Measurements from ENCODE around the gene NBAS.
"Not testable (repeated sequence)": the region's sequence is repeated elsewhere in the genome, so short reads cannot be mapped to it uniquely, and the experiment has no call there.

Gene NBAS

GRCh38 chr2:15334644-15335326 lies 226.3 kb downstream of the NBAS start:
- no peaks in the 10 kb centered on the region for H3K27me3 ChIP-seq (ENCODE audit: low read depth, low read length)
- H3K9ac ChIP-seq (ENCODE audit: low read length): no peak overlapping the region
- H3K36me3 ChIP-seq (replicated peaks; ENCODE audit: low read depth, low read length): no peaks in the 10 kb centered on the region
- H3K79me2 ChIP-seq (ENCODE audit: low read length): no peaks in the 10 kb centered on the region
- H3K4me3 ChIP-seq (ENCODE audit: low read length): no peak overlapping the region
- no peaks in the 10 kb centered on the region for H4K20me1 ChIP-seq (ENCODE audit: insufficient read depth, low read length)
- no peak overlapping the region for H3K4me2 ChIP-seq (ENCODE audit: low read length)
- no peak overlapping the region for H2AFZ ChIP-seq (ENCODE audit: low read depth, low read length)
- no peaks in the 10 kb centered on the region for H3K9me3 ChIP-seq (ENCODE audit: insufficient read depth, low read length)
- no peak overlapping the region for H3K27ac ChIP-seq (ENCODE audit: low read length)
- no peak for TF ChIP-seq EZH2phosphoT487 (IDR thresholded peaks at IDR 0.05; ENCODE audit: low read depth)
- TF ChIP-seq, protein P1, sequence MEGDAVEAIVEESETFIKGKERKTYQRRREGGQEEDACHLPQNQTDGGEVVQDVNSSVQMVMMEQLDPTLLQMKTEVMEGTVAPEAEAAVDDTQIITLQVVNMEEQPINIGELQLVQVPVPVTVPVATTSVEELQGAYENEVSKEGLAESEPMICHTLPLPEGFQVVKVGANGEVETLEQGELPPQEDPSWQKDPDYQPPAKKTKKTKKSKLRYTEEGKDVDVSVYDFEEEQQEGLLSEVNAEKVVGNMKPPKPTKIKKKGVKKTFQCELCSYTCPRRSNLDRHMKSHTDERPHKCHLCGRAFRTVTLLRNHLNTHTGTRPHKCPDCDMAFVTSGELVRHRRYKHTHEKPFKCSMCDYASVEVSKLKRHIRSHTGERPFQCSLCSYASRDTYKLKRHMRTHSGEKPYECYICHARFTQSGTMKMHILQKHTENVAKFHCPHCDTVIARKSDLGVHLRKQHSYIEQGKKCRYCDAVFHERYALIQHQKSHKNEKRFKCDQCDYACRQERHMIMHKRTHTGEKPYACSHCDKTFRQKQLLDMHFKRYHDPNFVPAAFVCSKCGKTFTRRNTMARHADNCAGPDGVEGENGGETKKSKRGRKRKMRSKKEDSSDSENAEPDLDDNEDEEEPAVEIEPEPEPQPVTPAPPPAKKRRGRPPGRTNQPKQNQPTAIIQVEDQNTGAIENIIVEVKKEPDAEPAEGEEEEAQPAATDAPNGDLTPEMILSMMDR (IDR thresholded peaks at IDR 0.05; ENCODE audit: low read depth, low read length): no peak
- H3K4me1 ChIP-seq (ENCODE audit: low read length): no peaks in the 10 kb centered on the region

DNA sequence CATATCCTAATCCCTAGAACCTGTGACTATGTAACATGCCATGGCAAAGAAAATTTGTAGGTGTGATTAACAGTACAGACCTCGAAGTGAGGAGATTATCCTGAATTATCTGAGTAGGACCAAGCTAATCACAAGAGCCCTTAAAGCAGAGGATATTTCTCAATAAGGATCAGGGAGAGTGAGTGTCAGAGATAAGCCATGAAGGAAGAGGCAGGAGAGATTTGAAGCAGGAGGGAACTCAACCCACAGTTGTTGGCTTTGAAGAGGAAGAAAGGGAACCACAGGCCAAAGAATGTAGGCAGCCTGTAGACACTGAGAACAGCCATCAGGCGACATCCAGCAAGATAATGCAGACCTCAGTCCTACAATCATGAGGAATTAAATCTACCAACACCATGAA lies 229.3 kb downstream of the NBAS start:
- H3K4me1 ChIP-seq (ENCODE audit: low read length): no peaks in the 10 kb centered on the region
- TF ChIP-seq, protein P1 (IDR thresholded peaks at IDR 0.05; ENCODE audit: low read depth, low read length): no peak
- TF ChIP-seq EZH2phosphoT487 (IDR thresholded peaks at IDR 0.05; ENCODE audit: low read depth): no peak
- H2AFZ ChIP-seq (ENCODE audit: low read depth, low read length): no peak overlapping the region
- no peak overlapping the region for H3K4me3 ChIP-seq (ENCODE audit: low read length)
- H3K36me3 ChIP-seq (replicated peaks; ENCODE audit: low read depth, low read length): no peaks in the 10 kb centered on the region
- H3K9ac ChIP-seq (ENCODE audit: low read length): no peak overlapping the region
- H3K27me3 ChIP-seq (ENCODE audit: low read depth, low read length): no peaks in the 10 kb centered on the region
- H3K27ac ChIP-seq (ENCODE audit: low read length): no peak overlapping the region
- no peaks in the 10 kb centered on the region for H3K9me3 ChIP-seq (ENCODE audit: insufficient read depth, low read length)
- no peaks in the 10 kb centered on the region for H4K20me1 ChIP-seq (ENCODE audit: insufficient read depth, low read length)
- no peaks in the 10 kb centered on the region for H3K79me2 ChIP-seq (ENCODE audit: low read length)
- H3K4me2 ChIP-seq (ENCODE audit: low read length): no peak overlapping the region

DNA sequence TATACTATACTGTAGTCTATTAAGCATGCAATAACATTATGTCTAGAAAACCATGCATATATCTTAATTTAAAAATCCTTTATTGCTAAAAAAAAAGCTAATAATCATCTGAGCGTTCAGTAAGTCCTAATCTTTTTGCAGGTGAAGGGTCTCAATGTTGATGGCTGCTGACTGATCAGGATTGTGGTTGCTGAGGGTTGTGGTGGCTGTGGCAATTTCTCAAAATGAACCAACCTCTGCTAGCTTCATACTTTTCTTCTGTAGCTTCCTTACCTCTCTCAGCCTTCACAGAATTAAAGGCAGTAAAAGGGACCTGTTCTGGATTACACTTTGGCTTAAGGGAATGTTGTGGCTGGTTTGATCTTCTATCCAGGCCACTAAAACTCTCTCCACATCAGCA lies 235.8 kb downstream of the NBAS start:
- no peaks in the 10 kb centered on the region for H4K20me1 ChIP-seq (ENCODE audit: insufficient read depth, low read length)
- H3K27ac ChIP-seq (ENCODE audit: low read length): no peak overlapping the region
- H2AFZ ChIP-seq (ENCODE audit: low read depth, low read length): no peak overlapping the region
- no peaks in the 10 kb centered on the region for H3K9me3 ChIP-seq (ENCODE audit: insufficient read depth, low read length)
- no peak for TF ChIP-seq EZH2phosphoT487 (IDR thresholded peaks at IDR 0.05; ENCODE audit: low read depth)
- TF ChIP-seq, protein P1 (IDR thresholded peaks at IDR 0.05; ENCODE audit: low read depth, low read length): no peak
- no peaks in the 10 kb centered on the region for H3K79me2 ChIP-seq (ENCODE audit: low read length)
- no peaks in the 10 kb centered on the region for H3K27me3 ChIP-seq (ENCODE audit: low read depth, low read length)
- H3K36me3 ChIP-seq (replicated peaks; ENCODE audit: low read depth, low read length): no peaks in the 10 kb centered on the region
- H3K4me3 ChIP-seq (ENCODE audit: low read length): no peak overlapping the region
- H3K9ac ChIP-seq (ENCODE audit: low read length): no peak overlapping the region
- no peak overlapping the region for H3K4me2 ChIP-seq (ENCODE audit: low read length)
- H3K4me1 ChIP-seq (ENCODE audit: low read length): no peaks in the 10 kb centered on the region

- H3K4me3 ChIP-seq (ENCODE audit: low read length): no peak overlapping the region
- H3K9me3 ChIP-seq (ENCODE audit: insufficient read depth, low read length): no peaks in the 10 kb centered on the region
- no peak overlapping the region for H3K4me2 ChIP-seq (ENCODE audit: low read length)
- H4K20me1 ChIP-seq (ENCODE audit: insufficient read depth, low read length): no peaks in the 10 kb centered on the region
- H3K27ac ChIP-seq (ENCODE audit: low read length): no peak overlapping the region
- no peaks in the 10 kb centered on the region for H3K36me3 ChIP-seq (replicated peaks; ENCODE audit: low read depth, low read length)
- H3K27me3 ChIP-seq (ENCODE audit: low read depth, low read length): no peaks in the 10 kb centered on the region
- H3K4me1 ChIP-seq (ENCODE audit: low read length): no peaks in the 10 kb centered on the region
- H2AFZ ChIP-seq (ENCODE audit: low read depth, low read length): no peak overlapping the region
- TF ChIP-seq, protein P1 (IDR thresholded peaks at IDR 0.05; ENCODE audit: low read depth, low read length): no peak
- TF ChIP-seq EZH2phosphoT487 (IDR thresholded peaks at IDR 0.05; ENCODE audit: low read depth): no peak
- no peaks in the 10 kb centered on the region for H3K79me2 ChIP-seq (ENCODE audit: low read length)
- no peak overlapping the region for H3K9ac ChIP-seq (ENCODE audit: low read length)
These were observed 237.9 kb downstream of the NBAS start for GRCh38 chr2:15323227-15323626.

DNA sequence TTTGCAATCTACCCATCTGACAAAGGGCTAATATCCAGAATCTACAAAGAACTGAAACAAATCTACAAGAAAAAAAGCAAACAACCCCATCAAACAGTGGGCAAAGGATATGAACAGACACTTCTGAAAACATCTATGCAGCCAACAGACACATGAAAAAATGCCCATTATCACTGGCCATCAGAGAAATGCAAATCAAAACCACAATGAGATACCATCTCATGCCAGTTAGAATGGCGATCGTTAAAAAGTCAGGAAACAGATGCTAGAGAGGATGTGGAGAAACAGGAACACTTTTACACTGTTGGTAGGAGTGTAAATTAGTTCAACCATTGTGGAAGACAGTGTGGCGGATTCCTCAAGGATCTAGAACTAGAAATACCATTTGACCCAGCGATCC lies 239.7 kb downstream of the NBAS start:
- not testable (repeated sequence) for H3K79me2 ChIP-seq (ENCODE audit: low read length); H3K4me1 ChIP-seq (ENCODE audit: low read length); H2AFZ ChIP-seq (ENCODE audit: low read depth, low read length); H3K27ac ChIP-seq (ENCODE audit: low read length); H4K20me1 ChIP-seq (ENCODE audit: insufficient read depth, low read length); H3K9ac ChIP-seq (ENCODE audit: low read length); H3K4me2 ChIP-seq (ENCODE audit: low read length); H3K27me3 ChIP-seq (ENCODE audit: low read depth, low read length); H3K36me3 ChIP-seq (replicated peaks; ENCODE audit: low read depth, low read length); H3K9me3 ChIP-seq (ENCODE audit: insufficient read depth, low read length); H3K4me3 ChIP-seq (ENCODE audit: low read length)
